ENCODE measurements around the gene MTHFD2L.

DNA sequence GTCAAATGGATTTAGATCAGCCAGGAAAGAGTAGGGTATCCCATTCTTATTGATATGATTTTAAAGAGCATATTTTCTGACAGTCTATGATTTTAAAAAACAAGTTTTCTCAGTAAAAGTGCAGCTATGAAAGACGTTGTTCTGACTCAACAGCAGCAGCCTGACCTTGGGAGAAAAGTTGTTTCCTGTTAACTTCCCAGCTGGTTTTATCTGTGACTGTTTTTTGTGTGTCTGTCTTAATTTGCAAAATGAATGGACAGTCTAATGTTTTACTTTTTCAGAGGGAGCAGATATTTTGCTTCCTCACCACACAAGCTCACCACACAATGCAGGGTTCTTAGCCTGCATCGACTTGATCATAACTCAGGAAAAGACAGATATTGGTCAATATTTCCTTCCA is 764 bp upstream of the MTHFD2L start:
- TF ChIP-seq, protein P1, sequence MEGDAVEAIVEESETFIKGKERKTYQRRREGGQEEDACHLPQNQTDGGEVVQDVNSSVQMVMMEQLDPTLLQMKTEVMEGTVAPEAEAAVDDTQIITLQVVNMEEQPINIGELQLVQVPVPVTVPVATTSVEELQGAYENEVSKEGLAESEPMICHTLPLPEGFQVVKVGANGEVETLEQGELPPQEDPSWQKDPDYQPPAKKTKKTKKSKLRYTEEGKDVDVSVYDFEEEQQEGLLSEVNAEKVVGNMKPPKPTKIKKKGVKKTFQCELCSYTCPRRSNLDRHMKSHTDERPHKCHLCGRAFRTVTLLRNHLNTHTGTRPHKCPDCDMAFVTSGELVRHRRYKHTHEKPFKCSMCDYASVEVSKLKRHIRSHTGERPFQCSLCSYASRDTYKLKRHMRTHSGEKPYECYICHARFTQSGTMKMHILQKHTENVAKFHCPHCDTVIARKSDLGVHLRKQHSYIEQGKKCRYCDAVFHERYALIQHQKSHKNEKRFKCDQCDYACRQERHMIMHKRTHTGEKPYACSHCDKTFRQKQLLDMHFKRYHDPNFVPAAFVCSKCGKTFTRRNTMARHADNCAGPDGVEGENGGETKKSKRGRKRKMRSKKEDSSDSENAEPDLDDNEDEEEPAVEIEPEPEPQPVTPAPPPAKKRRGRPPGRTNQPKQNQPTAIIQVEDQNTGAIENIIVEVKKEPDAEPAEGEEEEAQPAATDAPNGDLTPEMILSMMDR (IDR thresholded peaks at IDR 0.05) = no peak
- TF ChIP-seq POLR2A (IDR thresholded peaks at IDR 0.05) (no peak), POLR2AphosphoS5 (IDR thresholded peaks at IDR 0.05; ENCODE audit: insufficient read depth in 1 of 2, low read depth in 1 of 2) (no peak)
